MM.1S (cell line): ENCODE results near the gene ABHD16B.

Experiments used
- CTCF ChIP-seq: fragments of 300-600 bp; sonication (generic); IDR thresholded peaks from 2 replicates; pipeline ENCODE4 v1.5.1; 2016; ENCODE audit warnings: antibody characterized with exemption, low read length, mixed read lengths
- EZH2 ChIP-seq: fragments of 300-600 bp; sonication (generic); optimal IDR thresholded peaks from 2 replicates; pipeline ENCODE3; 2017; ENCODE audit warnings: low read depth, mild to moderate bottlenecking, antibody characterized with exemption, low read length, mixed read lengths

GRCh38 chr20:63830841-63831588 is 30.3 kb upstream of the ABHD16B start, which contains the start of gene ZBTB46:
- no peak for TF ChIP-seq CTCF
- TF ChIP-seq EZH2: no peak
